Medulla oblongata (tissue), 1 donor: Measurements from ENCODE around the gene ATP8A1.
A peak's percentile ranks its signal among the peaks of the same experiment; 100 is the strongest.
"Not testable (repeated sequence)": the region's sequence is repeated elsewhere in the genome, so short reads cannot be mapped to it uniquely, and the experiment has no call there.

Experiments used
- DNase-seq: peaks from one replicate; pipeline ENCODE4 v3.0.0-alpha.2; 2015; ENCODE audit errors: extremely low spot score

Gene ATP8A1

DNA sequence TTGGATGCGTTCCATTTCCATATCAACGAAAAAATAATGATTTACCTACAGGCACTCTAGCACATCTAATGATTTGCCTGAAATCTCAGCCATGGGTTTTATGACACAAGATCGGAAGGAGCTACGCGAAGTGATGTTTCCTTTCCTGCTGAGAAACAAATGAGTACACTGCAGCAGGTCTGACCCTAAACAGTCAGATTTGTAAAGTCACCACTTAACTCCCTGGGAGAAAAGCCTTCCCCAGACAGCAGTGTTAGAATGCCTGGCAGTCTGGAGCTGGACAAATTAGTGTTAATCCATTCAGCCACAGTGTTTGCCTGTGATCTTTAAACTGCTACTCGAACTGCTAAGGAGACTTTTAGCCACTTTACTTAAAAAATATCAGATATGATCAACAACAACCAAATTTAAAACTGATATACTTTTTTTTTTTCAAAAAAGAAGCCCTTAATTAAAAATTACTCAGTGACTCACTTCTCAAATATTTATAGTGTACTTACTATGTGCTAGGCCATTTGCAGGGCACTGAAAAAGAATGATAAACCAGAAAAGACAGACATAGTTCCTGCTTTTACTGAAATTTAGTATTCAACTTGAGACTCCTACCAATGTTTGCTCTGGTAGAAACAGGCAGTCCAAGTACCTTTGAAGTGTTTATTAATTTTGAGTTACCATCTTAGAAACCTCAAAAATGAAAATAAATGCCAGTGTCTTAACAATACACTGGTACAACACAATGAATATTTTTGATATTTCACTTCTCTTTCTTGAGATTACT lies 155.1 kb downstream of the ATP8A1 start:
- no peak for DNase-seq

DNA sequence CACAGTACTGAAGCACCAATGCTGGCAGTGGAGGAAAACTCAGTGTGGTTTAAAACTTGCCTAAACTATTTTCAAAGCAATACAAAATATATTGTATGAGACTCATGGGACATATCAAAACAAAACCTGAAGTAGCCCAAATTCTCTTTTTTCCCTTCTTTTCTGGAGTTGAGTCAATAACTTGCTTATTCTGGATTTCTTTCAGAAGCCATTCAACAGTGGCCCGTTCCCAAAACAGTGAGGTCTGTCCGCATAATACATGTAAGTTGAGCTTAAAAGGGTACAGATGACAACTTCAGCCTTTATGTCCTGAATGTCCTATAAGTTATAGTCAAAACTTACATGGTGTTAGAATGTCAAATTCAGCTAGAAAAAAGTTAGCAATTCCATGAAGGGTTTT lies 158.9 kb downstream of the ATP8A1 start:
- no peak for DNase-seq

DNA sequence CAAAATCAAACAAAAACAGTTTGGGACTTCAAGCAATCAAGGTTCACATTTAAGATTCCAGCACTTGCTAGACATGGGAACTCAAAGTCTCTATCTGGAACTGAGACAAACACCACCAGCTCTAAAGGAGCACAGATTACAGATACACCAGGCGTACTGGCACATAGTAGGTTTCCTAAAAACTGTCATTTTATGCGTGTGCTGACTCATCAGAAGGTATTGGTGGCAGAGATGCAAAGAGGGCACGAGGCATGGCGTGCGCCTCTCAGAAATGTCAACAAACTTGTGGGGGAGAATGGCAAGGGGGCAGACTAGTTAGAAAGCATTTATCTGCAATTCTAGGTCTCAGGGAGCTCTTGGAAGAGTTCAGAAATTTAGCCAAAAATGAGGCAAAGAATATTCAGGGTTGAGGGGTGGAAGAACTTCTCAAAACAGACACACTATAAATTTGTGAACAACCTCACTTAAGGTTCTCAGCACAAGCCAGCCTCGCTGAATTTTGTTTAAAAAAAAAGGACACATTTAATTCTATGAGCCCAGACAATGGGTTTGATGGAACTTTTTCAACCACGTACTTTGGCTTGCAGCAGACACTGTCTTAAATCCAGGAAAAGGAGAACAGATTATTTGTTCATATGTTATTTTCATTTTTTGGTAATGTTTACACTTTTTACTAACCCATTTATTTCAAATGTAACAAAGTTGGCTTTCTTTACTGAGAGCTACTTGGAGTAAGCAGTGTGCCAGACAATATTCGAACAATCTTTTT lies 159.6 kb downstream of the ATP8A1 start:
- DNase-seq: no peak

- no peak for DNase-seq
Observed at GRCh38 chr4:42492962-42493361, 163.9 kb downstream of the ATP8A1 start.

DNA sequence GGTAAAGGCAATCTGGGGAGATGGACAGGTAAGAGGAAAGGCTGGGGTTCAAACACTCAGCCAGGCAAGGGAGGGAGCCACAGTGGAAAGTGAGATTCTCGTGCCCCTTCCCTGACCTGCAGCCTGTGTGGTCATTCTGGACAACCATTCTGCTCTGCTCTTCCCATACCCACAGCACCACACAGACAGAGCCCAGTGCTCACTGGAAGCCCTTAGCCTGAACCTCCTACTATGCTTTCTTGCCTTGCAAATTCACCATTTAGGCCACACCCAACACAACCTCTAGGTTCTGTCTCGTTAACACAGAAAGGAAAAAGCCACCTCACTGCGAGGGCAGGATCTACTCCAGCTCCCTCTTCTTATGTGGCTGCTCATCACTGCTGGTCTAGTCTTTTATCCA lies 166.9 kb downstream of the ATP8A1 start:
- no peak for DNase-seq

GRCh38 chr4:42489095-42489494 lies 167.8 kb downstream of the ATP8A1 start:
- DNase-seq: no peak

DNA sequence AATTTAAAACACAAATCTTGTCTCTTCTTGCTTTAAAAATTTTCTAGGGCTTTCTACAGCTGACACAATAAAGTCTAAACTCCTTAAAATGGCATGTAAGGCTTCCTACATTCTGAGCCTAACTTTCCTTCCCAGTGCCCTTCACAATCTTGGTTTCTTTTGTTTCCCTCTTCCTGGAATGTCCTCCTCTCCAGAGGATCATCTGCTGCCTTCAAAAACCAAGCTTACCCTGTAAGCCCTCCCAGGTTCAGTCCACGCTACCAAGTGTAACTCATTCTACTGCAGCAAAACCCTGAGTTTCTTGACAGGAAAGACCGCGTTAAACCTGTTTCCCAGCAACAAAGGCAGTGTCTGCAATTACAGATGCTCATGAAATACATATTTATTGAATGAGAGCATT lies 168.4 kb downstream of the ATP8A1 start:
- no peak for DNase-seq

DNA sequence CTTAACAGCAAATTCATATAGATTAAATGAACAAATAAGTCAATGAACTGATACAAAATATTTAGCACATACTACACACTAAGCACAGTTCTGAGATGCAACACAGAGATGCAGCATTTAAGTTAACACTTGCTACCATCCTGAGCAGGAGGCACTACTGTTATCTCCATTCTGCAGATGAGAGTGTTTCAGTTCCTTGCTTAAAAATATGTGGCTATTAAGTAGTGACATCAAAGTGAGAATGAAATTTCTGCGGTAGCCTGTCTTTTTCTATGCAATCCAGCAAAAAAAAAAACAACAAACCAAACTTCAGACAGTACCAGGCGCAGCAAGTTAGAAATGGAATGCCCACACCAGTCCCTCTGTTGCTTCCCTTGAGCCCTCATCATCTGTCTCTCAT lies 168.8 kb downstream of the ATP8A1 start:
- DNase-seq: no peak

DNA sequence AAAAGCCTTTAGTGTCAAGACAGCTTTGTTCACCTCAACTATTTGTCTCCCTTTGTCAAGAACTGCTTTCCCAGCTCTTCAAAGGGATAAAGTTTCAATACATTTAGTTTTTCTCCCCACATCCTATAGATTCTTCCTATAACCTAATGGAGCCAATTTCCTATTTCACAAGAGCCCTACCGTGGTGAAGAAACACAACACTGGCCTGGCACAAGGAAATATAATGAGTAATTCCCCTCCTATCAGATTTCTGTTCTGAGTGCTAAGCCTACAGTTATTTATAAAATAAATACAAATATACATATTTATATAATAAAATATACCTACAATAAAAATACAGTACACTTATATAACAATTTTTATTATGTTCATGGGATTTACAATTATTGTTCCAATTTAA lies 169.7 kb downstream of the ATP8A1 start:
- DNase-seq: no peak

DNA sequence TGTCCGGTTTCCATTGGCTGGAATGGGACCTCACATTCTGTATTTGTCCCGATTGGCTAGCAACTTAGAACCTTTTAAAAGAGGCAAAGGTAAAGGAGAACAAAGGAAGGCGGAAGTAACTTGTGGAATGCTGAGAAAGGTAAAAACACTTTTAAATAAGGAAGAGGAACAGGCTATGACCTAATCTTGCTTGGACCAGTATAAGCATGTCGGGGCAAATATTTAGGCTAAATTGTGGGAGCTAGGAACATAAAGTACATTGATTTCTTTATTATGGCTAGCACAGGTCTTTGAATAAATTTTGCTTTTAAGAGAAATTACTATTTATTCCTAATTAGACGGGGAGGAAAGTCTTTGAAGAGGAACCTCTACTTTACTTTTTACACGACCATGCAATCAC lies 170.7 kb downstream of the ATP8A1 start:
- DNase-seq: not testable (repeated sequence)

- no peak for DNase-seq
Observed at GRCh38 chr4:42484630-42485029, 172.3 kb downstream of the ATP8A1 start.

DNA sequence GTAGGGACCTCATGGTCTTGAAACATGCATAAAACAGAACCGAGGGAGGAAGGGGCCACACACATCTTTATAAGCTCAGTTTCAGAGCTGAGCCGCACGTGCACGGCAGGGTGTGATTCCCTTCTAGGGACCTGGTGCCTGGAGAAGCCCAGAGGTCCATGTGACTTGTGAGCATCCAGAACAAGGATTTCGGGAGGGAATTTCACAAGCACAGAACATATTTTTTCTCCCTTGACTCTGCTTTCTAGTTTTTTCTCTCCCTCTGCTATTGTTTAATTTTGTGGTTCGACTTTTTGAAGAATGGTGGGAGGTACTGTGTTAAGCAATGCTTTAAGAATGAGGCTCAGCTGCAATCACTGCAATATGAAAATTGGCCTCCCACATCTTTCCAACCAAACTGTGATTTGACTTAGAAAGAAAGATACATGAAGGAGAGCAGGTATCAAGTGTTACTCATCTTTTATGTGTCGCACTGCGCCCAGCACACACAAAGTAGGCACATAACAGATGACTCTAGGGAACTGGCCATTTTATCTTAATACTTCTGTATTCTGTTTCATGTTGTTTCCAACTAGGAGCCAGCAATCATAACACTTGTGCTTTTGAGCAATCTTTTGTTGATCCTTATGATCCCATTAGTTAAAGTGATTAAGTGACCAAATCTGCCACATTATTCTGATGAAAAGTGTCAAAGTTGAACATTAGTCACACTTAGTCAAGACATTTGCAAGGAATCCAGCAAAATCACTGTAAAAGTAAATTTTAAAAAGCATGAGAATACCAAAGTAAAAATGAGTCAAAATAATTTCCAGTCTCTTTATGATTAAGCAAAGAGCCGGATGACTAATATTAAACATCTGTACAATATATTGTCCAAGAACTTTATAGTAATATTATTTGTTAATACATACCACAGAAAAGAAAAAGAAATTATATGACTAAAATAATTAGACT lies 173.2 kb downstream of the ATP8A1 start:
- no peak for DNase-seq

DNA sequence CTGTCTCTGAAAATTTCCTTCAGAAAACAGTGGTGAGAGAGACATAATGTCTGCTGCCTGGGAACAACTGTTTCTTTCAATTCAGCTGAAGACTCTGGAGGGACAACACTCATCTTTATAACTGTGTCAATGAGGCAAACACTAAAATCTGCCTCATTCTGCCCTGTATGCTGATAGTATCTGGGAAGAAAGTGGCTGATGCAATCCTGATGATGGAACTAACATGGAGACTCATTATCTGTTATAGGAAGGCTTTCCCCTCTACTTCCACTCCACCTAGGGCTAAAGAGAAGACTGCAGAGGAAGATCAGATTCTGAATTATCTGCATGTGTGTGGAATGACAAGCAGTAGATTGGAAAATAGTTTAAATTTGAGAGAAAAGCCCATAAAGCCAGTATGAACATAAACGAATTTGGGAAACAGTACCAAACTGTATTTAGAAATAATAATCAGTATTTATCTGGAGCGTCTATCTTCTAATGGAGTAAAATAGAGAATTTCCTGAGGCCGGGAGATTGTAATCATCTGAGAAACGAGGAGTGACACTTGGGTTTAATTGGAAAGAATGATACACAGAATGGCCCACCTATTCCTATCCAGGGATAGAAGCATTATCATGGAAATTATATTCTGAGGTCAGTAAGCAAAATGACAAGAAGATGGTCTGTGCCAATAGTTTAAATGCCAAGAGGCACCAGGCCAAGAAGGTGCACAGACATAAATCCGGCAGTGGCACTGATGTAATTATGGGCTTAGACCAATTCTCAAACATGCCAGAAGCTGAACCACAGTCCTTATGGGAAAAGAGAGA lies 174.2 kb downstream of the ATP8A1 start:
- peak; percentile 56 for DNase-seq

GRCh38 chr4:42480717-42481116 lies 176.2 kb downstream of the ATP8A1 start:
- no peak for DNase-seq

- DNase-seq: no peak
Observed at GRCh38 chr4:42480281-42480680, 176.6 kb downstream of the ATP8A1 start.

DNA sequence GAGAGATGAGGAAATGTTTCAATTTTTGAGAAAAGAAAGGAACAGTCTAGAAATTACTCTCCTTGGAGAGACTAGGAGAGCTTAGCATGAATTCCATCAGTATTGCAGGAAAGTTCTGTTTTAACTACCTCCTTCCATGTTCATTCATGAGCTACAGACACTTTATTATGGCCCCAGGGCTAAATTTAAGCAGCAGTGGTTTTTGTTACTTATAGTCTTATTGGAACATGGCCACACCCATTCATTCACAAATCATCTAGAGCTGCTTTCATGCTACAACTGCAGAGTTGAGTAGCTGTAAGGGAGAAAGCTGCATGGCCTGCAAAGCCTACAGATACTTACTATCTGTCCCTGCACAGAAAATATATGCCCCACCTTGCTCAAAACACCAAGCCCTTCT lies 178.0 kb downstream of the ATP8A1 start:
- DNase-seq: no peak

DNA sequence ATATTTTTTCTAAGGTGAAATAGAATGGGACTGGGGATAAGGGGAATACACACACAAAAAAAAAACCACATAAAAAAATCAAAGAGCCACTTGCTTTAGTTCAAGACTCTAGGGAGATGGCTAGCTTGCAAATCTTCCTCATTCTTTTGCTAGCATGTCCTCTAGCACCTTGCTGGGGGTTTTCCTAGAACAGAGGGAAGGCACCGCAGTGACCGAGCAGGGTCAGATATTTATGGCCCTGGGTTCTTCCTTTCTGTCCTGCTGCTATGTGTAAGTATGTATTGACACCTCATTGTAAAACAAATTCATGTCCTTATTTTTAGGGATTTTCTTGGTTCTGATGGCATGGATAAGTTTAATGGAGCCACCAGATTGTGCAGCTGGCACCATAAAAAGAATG lies 178.4 kb downstream of the ATP8A1 start:
- DNase-seq: no peak

GRCh38 chr4:42474406-42474805 lies 182.5 kb downstream of the ATP8A1 start:
- no peak for DNase-seq

DNA sequence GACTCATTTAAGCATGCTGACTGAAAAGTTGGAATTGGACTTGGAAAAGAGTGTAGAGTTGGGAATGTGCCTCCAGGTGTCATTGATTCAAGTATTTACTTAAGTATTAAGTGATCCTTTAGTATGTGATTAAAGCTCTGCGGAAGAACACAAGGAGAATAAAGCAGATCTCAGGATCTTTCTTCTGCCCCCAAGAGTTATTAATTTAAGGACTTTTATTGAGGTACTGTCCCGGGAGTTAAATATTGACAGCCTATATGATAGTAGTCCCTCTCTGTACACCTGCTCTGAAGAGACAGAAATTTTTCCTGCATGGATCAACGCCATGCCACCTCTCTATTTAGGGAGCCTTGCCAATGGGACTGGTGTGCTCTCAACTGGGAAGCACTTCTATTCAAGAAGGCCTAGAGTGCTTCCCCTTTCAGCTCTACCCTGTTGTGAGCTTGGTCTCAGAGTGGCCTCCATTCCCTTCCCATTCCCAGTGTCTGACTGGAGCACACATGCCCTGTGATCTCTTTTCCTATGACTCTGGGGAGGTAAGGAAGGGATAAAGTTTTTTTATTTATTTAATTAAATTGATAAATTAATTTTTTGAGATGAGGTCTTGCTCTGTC lies 183.7 kb downstream of the ATP8A1 start:
- no peak for DNase-seq

- DNase-seq: no peak
Observed at GRCh38 chr4:42471896-42472295, 185.0 kb downstream of the ATP8A1 start.

DNA sequence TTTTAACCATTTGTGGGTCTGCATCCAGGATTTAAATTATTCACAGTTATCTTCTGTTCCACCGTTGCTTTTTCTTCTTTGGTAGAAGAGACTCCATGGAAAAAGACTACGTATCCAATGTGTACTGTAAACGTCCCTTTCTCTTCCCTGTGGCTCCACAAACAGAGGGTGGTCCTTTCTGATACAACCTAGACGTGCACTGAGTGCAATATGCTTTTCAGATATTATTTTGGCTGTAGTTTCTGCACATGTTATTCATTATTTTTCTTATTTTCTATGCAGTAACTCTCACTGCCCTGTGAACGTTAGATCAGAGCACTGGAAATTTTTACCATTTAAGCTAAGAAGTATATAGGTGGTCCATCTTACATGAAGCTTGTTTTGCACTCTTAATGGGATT lies 186.9 kb downstream of the ATP8A1 start:
- no peak for DNase-seq
